ENCODE measurements around the gene ARL15. TPM values are rescaled to one million over a fixed set of nuclear protein-coding genes. Genes with fewer than 3 reads are reported as not detected.

The ARL15 gene
- total and polyA plus RNA-seq, 2 of the 4 experiments (the other 2 are of a cell fraction), result 7.3 to 19.2 TPM

- peaks cover 0 to 5% of the 10 kb centered on the region in 2 experiments; a peak in 1 of 4 replicates for H3K79me1 ChIP-seq (ENCODE audit: low read depth in 1 of 2, low read length in 2 of 2)
Observed at GRCh38 chr5:54013556-54014194, 296.7 kb downstream of the ARL15 start.

More at GRCh38 chr5:54013556-54014194, 296.7 kb downstream of the ARL15 start:
- no peak overlapping the region for H4K5ac ChIP-seq (ENCODE audit: low read depth, low read length)
- no peaks in the 10 kb centered on the region for H3K27me3 ChIP-seq (ENCODE audit: control insufficient read depth, insufficient read depth, low read length)
- H3K14ac ChIP-seq (replicated peaks; ENCODE audit: low read depth, low read length), result no peak overlapping the region
- DNase-seq (peak; percentile 90), ATAC-seq (ENCODE audit: low read depth) (peak; percentile 77)
- dilution Hi-C loops (cut with HindIII; ENCODE audit: low sequenced_read_pairs, unreplicated experiment) (no loop called here), intact Hi-C loops (cut with micrococcal nuclease) (no loop called here), in situ Hi-C loops (cut with MboI; ENCODE audit: low sequenced_read_pairs) (no loop called here)
- no peaks in the 10 kb centered on the region; the same call in 1 of the 2 replicates for H3K9me3 ChIP-seq (ENCODE audit: control insufficient read depth, insufficient read depth, low read length)
- H3K56ac ChIP-seq (ENCODE audit: extremely low read depth, insufficient read depth, low read length), result no peak overlapping the region
- H4K91ac ChIP-seq (ENCODE audit: insufficient read depth, low read depth, low read length), result no peak overlapping the region
- 0 out of 2 replicates have a peak, but pooled peaks cover 3% of the 10 kb centered on the region for H3K9me1 ChIP-seq (ENCODE audit: insufficient read depth, low read length)
- H3K4me3 ChIP-seq (ENCODE audit: insufficient read depth, low read depth, low read length), result no peak overlapping the region
- H3K18ac ChIP-seq (ENCODE audit: low read depth, low read length), result no peak overlapping the region
- H3K4me1 ChIP-seq (ENCODE audit: control insufficient read depth, insufficient read depth, low read length), result peaks cover 4% of the 10 kb centered on the region
- H3K23ac ChIP-seq (ENCODE audit: low read depth, low read length), result no peak overlapping the region
- H3K9ac ChIP-seq (ENCODE audit: low read depth, low read length), result no peak overlapping the region
- H3K27ac ChIP-seq (ENCODE audit: insufficient read depth, low read length), result no peak overlapping the region
- no peak overlapping the region; the same call in 2 of the 3 replicates for H2BK15ac ChIP-seq (ENCODE audit: low read depth, low read length)
- BruUV-seq (replicated peaks), result no TSS peak
- no peak overlapping the region for H2BK120ac ChIP-seq (ENCODE audit: low read depth, low read length)
- no peak overlapping the region for H4K8ac ChIP-seq (ENCODE audit: low read depth in 2 of 2, low read length in 2 of 2)
- H2BK5ac ChIP-seq (ENCODE audit: low read depth, low read length, poor library complexity, severe bottlenecking), result peak overlapping the region; percentile 43
- H3K4ac ChIP-seq (ENCODE audit: low read depth, low read length), result no peak overlapping the region
- H2AFZ ChIP-seq (replicated peaks; ENCODE audit: low read length, poor library complexity), result no peak overlapping the region
- no peaks in the 10 kb centered on the region for H4K20me1 ChIP-seq (ENCODE audit: insufficient read depth, low read length)
- TF ChIP-seq CEBPB (IDR thresholded peaks at IDR 0.05; ENCODE audit: low read depth, low read length) (peak; percentile 86), FOS (IDR thresholded peaks at IDR 0.05; ENCODE audit: low read depth, low read length) (peak; percentile 68; the same call in 1 of the 2 replicates), MAFK (IDR thresholded peaks at IDR 0.05; ENCODE audit: low read depth, low read length) (peak; percentile 74), NFE2L2 (IDR thresholded peaks at IDR 0.05; ENCODE audit: low read depth, low read length) (no peak; the same call in 1 of the 2 replicates)
- no peak overlapping the region; the same call in 1 of the 2 replicates for H2BK20ac ChIP-seq (ENCODE audit: low read depth, low read length)
- H2AK9ac ChIP-seq (replicated peaks; ENCODE audit: low read depth, low read length, poor library complexity), result no peak overlapping the region
- CTCF ChIA-PET, result interaction anchor here (0.5 kb wide), 1 partner anchor 49 kb away, joined by 3 read pairs; no protein-coding TSS in a partner anchor
- no peak overlapping the region for H2AK5ac ChIP-seq (ENCODE audit: low read depth, low read length)
- H3K36me3 ChIP-seq (ENCODE audit: control insufficient read depth, insufficient read depth, low read length), result no peaks in the 10 kb centered on the region
- H3K4me2 ChIP-seq (ENCODE audit: low read depth, low read length), result no peak overlapping the region
- POLR2A ChIA-PET (ENCODE audit: unreplicated experiment), result no interaction called here
